Measurements from ENCODE around the gene FAM118B.

Gene FAM118B

GRCh38 chr11:126174816-126175215 is 36.8 kb upstream of the FAM118B start:
- no peak overlapping the region for H3K27ac ChIP-seq (ENCODE audit: low read depth, low read length, poor library complexity, severe bottlenecking)
- H3K9ac ChIP-seq (ENCODE audit: low read length): no peak overlapping the region
- H3K36me3 ChIP-seq (ENCODE audit: insufficient read depth, low read length): no peaks in the 10 kb centered on the region
- H3K4me2 ChIP-seq (ENCODE audit: low read length): no peak overlapping the region
- H3K27me3 ChIP-seq (ENCODE audit: insufficient read depth, low read length): no peaks in the 10 kb centered on the region
- TF ChIP-seq EZH2 (IDR thresholded peaks at IDR 0.05; ENCODE audit: borderline replicate concordance, low read length): no peak
- TF ChIP-seq CTCF (IDR thresholded peaks at IDR 0.05; ENCODE audit: low read length): no peak
- H4K20me1 ChIP-seq (ENCODE audit: insufficient read depth, low read length): no peaks in the 10 kb centered on the region
- no peaks in the 10 kb centered on the region for H3K9me3 ChIP-seq (ENCODE audit: low read length)
- H3K9me2 ChIP-seq (ENCODE audit: low read depth, low read length): no peaks in the 10 kb centered on the region
- H3K4me1 ChIP-seq (ENCODE audit: insufficient read depth, low read length, severe bottlenecking): no peaks in the 10 kb centered on the region
- no peak overlapping the region for H3K4me3 ChIP-seq (ENCODE audit: low read depth, low read length, poor library complexity, severe bottlenecking)
- H2AFZ ChIP-seq (ENCODE audit: low read length): no peak overlapping the region
- no peaks in the 10 kb centered on the region for H3F3A ChIP-seq (ENCODE audit: insufficient read depth, low read length)
- H3K79me2 ChIP-seq (ENCODE audit: insufficient read depth, low read length): no peaks in the 10 kb centered on the region

GRCh38 chr11:126175393-126175792 is 36.2 kb upstream of the FAM118B start:
- Histone ChIP-seq H3K9me2 (ENCODE audit: low read depth, low read length) (no peaks in the 10 kb centered on the region), H3K79me2 (ENCODE audit: insufficient read depth, low read length) (no peaks in the 10 kb centered on the region), H3K9me3 (ENCODE audit: low read length) (no peaks in the 10 kb centered on the region), H3K4me1 (ENCODE audit: insufficient read depth, low read length, severe bottlenecking) (no peaks in the 10 kb centered on the region), H4K20me1 (ENCODE audit: insufficient read depth, low read length) (no peaks in the 10 kb centered on the region), H3K4me2 (ENCODE audit: low read length) (no peak overlapping the region), H3K36me3 (ENCODE audit: insufficient read depth, low read length) (no peaks in the 10 kb centered on the region), H3F3A (ENCODE audit: insufficient read depth, low read length) (no peaks in the 10 kb centered on the region), H3K9ac (ENCODE audit: low read length) (no peak overlapping the region), H2AFZ (ENCODE audit: low read length) (no peak overlapping the region), H3K4me3 (ENCODE audit: low read depth, low read length, poor library complexity, severe bottlenecking) (no peak overlapping the region), H3K27ac (ENCODE audit: low read depth, low read length, poor library complexity, severe bottlenecking) (no peak overlapping the region), H3K27me3 (ENCODE audit: insufficient read depth, low read length) (no peaks in the 10 kb centered on the region)
- TF ChIP-seq EZH2 (IDR thresholded peaks at IDR 0.05; ENCODE audit: borderline replicate concordance, low read length) (no peak), CTCF (IDR thresholded peaks at IDR 0.05; ENCODE audit: low read length) (no peak)

- TF ChIP-seq EZH2 (IDR thresholded peaks at IDR 0.05; ENCODE audit: borderline replicate concordance, low read length) (no peak), CTCF (IDR thresholded peaks at IDR 0.05; ENCODE audit: low read length) (no peak)
- no peaks in the 10 kb centered on the region for H4K20me1 ChIP-seq (ENCODE audit: insufficient read depth, low read length)
- no peaks in the 10 kb centered on the region for H3K79me2 ChIP-seq (ENCODE audit: insufficient read depth, low read length)
- H3K4me2 ChIP-seq (ENCODE audit: low read length): no peak overlapping the region
- no peak overlapping the region for H3K27ac ChIP-seq (ENCODE audit: low read depth, low read length, poor library complexity, severe bottlenecking)
- no peaks in the 10 kb centered on the region for H3K27me3 ChIP-seq (ENCODE audit: insufficient read depth, low read length)
- H3K9ac ChIP-seq (ENCODE audit: low read length): no peak overlapping the region
- no peaks in the 10 kb centered on the region for H3K9me2 ChIP-seq (ENCODE audit: low read depth, low read length)
- no peak overlapping the region for H2AFZ ChIP-seq (ENCODE audit: low read length)
- H3K9me3 ChIP-seq (ENCODE audit: low read length): no peaks in the 10 kb centered on the region
- H3F3A ChIP-seq (ENCODE audit: insufficient read depth, low read length): no peaks in the 10 kb centered on the region
- H3K4me1 ChIP-seq (ENCODE audit: insufficient read depth, low read length, severe bottlenecking): no peaks in the 10 kb centered on the region
- no peaks in the 10 kb centered on the region for H3K36me3 ChIP-seq (ENCODE audit: insufficient read depth, low read length)
- no peak overlapping the region for H3K4me3 ChIP-seq (ENCODE audit: low read depth, low read length, poor library complexity, severe bottlenecking)
These were observed 34.6 kb upstream of the FAM118B start for GRCh38 chr11:126176853-126177470.
